HG03521 (cell line): ENCODE data around the gene UNKL.

ENCODE experiments used
- ATAC-seq: cut with Tn5 transposase; IDR thresholded peaks from one replicate; pipeline ENCODE4 v1.9.1; 2021; ENCODE audit warnings: mild to moderate bottlenecking, moderate library complexity; ENCODE audit not compliant: unreplicated experiment

The UNKL gene

DNA sequence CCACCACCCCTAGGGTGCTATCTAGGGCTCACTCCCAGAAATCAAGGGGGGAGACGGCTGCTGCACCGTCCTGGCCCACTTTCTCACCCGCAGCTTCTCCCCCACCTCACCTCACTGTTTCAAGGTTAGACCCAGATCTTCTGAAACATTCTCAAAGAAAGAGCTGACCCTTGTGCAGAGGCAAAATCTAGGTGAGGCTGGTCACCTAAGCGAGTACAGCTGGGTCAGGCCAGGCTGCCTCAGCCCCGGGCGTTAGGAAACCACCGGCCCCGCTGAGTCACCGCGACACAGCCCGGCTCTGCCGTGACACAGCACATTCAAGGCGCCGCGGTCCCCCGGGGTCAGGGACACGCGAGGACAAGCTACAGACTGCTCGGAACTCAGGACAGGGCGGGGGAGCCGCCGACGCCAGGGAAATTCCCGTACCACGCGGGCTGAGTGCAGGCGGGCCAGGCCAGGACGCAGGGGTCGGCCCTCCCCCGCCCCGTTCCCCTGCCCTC, 35.6 kb downstream of the UNKL start:
- ATAC-seq = peak; percentile 30

DNA sequence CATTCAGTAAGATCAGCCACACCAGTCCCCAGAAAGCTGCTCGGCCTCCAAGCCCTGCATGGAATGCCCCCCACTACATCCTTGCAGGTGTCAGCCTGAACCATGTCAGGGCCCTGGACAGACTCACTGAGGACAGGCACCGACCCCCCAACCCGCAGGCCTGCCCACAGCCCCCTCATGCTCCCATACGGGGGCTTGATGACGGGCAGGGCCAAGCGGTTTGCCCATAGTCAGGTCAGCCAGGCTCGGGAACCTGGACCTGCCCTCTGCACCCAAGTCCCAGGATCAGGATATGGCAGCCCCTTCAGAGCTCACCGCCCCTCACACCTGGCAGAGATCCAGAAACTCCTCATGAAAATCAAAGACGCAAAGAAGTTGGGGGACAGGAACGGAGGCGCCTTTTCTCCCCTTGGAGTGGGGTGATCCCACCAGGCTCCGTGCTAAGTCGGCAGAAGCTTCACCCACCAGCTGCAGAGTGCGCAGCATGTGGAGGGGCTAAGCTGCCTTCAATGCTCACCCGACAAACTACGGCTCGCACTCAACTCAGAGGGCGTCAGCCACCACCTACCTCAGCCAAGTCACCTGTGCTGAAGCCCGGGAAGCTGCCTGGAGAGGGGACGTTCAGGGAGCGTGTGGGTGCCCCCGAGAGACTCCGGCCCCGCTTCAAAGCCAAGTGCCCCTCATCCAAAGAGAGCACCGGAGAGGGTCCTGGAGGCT, 36.3 kb downstream of the UNKL start:
- no peak for ATAC-seq

DNA sequence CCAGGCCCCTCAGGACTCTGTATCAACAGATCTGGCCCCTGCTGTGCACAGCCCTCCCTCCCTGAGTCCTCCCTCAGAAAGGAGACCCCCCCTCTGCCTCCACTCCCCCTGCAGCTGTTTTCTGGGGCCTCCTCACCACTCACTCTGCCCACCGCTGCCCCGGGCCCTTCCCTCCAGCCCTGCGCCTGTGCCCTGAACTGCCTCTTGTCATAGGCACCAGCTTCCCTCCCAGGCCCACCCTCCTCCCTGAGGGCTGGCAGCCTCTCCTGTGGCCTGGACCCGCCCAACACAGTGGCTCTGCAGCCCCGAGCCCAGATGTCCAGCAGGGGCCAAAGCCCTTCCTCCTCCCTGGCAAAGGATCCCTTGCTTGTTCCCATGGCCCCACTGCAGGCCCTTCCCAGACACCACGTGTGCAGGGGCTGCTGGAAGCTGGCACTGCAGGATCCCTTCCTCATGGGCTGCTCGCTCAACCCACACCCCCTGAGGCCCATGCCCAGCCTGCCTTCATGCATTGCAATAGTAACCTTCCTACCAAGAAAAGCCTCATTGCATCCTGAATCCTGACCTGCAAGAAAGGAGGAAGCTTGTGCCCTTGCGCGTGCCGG, 37.0 kb downstream of the UNKL start:
- ATAC-seq = no peak

DNA sequence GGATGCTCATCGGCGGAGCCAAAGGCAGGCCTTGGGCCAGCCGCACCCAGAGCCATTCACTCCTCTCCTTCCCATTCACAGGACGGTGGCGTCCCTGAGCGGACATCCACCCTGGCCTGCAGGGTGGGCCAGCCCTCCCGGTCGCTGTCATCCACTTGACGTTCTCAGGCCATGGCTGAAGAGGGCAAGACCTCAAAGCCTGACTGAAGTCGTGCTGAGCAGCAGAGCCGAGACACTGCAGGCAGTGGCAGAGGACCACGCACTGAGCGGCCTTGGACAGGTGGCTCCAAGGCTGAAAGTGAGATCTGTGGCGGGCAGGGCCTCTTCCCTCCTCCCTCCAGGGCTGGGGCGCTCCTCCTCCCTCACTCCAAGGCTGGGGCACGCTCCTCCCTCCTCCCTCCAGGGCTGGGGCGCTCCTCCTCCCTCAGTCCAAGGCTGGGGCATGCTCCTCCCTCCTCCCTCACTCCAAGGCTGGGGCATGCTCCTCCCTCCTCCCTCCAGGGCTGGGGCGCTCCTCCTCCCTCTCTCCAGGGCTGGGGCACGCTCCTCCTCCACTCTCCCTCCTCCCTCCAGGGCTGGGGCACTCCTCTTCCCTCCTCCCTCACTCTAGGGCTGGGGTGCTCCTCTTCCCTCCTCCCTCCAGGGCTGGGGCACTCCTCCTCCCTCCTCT, 38.6 kb downstream of the UNKL start:
- no peak for ATAC-seq

DNA sequence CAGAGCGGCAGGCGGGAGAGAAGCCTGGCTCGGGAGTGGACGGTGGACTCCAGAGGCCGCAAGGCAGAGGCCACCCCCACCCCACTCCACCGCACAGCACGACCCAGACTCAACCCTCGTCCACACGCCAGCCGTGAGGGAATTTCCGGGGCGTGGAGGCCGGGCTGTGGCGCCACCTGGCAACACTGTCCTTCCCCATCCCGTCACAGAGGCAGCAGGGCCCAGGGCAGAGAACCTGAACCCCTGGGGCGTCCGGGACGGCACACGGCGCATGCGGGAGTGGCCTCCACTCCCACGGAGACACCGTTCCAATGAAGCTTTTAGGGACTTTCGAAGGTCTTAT, 39.2 kb downstream of the UNKL start:
- no peak for ATAC-seq

DNA sequence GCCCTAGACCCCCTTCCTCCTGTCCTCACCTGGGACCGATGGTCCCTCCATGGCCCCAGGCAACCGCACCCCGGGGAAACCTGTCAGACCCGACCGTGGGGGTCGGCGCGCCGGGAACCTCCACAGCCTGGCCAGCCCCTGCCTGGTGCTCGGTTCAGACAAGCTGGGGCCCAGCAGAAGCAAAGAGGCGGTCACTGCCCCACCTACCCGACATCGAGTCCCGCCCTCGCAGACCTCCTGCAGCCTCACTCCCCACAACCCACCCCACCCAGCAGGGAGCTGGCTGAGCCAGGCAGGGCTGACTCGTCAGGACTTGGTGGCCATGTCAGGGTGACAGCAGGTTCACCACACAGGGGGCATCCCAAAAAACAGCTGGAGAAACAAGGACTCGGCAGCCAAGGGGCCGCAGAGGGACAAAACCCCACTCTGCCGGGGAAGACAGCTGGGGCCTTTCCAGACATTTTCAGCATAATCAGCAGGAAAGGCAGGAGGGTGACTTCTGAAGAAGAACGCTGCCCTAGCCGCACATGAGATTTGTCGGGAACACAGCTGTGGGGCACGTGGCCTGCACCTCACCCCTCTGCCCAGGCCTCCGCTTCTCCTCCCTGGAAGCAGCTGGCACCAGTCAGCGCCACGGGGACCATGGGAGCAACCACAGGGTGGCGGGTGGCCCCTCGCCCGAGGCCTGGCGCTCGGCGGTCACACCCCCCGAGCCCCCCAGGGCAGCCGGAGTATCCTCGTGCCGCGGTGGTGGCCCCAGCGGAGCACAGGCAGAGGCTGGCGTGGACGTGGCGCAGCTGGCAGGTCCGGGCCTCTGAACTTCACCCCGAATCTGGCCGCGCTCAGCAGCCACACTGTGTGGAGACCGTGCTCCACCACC, 39.8 kb downstream of the UNKL start:
- no peak for ATAC-seq

DNA sequence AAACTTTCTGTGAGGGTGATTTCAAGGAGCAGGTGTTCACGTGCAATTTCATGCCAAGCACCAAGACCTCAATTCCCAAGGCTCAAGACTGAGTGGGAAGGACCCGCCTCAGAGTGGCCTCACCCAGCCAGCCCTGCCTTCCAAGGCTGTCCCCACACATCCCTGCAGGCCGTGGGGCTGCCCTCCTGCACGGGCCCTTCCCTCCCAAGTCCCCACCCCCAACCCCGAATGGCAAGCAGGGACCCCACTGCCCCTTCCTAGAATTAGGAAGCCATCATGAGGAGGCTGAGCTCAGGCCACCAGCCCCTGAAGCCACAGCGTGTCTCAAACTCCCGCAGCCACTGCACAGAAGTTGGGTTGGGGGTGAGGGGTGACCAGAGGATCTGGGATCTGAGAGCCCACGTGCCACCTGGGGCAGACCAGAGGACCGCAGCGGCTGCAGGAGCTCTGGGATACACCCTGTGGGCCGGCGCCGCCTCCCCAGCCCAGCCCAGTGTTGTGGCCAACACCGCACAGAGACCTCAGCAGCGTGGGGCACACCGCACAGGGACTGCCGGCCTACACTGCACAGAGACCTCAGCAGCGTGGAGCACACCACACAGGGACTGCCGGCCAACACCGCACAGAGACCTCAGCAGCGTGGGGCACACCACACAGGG, 42.1 kb downstream of the UNKL start:
- ATAC-seq = no peak

DNA sequence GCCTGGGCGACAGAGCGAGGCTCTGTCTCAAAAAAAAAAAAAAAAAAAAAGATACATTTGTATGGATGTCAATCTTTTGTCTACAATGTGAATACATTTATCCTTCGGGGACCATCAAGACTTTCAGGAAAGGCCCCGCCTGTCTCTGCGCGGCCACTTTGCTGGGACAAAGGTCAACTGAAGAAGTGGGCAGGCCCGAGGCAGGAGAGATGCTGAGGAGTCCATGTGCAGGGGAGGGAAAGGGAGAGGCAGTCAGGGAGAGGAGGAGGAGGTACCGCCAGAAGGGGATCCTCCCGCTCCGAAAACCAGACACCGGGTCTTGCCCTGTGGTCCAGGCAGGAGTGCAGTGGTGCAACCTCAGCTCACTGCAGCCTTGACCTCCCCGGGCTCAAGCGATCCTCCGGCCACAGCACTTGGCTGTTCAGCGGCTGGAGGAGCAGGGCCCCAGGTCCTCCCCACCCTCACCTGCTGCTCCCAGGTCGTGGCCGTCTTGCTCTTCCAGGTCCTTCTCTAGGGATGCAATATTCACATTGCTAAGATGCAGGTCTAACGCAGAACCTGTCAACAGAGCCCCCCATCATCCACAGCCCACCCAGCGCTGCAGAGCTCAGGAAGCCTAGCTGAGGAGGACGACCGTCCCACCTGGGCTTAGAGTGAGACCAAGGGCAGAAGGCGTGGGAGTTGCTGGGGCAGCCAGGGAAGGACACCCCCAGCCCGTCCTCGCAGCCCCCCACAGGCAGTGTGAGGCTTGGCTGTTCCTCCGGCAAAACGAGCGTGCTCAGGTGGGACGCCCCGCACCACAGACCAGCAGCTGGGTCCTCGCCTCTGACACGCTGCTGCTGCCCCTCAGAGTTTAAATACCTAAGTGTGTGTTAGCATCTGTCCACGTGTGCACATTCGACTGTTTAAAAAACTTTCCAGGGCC, 43.2 kb downstream of the UNKL start:
- no peak for ATAC-seq

DNA sequence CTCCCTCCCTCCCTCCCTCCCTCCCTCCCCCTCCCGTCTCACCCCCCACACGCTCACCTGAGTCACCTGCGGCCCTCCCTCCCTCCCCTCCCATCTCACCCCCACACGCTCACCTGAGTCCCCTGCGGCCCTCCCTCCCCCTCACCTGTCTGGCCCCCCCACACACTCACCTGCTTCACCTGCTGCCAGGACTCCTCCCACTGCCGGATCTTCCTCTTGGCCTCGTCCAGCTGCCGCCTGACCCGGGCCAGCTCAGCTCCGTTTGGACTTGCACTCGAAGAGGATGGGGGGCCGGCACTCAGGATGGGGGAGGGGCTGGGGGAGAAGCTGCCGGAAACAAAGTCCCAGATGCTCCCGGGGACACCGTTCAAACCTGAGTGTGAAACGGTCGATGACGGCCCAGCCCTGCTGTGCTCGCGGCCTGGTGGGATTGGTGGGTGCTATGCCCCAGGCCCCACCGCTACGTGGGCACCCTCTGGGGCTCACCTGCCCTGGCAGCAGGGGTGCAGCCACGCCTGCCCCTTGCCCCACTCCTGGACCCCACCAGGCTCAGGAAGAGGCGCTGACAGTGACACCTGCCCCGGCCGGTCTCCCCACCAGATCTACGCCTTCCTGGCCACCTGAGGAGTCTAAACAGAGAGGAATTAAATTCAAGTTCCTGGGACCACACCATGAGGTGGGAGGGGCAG, 46.9 kb downstream of the UNKL start:
- ATAC-seq = no peak

DNA sequence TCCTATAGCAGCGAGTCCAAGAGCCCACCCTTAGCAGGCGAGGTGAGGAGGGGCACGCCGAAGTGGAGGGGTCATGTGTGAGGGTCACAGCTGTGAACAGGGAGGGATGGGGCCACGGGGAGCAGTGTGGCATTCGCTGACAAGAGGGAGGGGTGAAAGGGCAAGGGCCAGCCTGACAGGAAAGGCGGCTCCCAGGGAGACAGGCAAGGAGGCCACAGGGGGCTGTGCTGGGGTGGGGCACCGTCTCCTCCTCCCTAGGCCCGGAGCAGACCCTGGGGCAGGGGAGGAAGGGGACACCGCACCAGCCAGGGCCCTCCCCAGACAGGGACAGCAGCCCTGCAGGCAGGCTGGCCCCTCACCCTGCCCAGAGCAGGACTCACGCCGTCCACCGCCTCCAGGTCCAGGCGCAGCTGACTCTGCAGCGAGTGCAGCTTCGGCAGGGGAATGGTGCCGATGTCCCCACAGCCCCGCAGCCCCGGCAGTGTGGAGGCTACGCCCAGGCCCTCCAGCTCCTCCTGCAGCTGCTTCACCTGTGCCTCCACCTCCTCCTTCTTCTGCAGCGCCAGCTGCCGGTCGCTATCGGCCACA, 47.7 kb downstream of the UNKL start:
- no peak for ATAC-seq

DNA sequence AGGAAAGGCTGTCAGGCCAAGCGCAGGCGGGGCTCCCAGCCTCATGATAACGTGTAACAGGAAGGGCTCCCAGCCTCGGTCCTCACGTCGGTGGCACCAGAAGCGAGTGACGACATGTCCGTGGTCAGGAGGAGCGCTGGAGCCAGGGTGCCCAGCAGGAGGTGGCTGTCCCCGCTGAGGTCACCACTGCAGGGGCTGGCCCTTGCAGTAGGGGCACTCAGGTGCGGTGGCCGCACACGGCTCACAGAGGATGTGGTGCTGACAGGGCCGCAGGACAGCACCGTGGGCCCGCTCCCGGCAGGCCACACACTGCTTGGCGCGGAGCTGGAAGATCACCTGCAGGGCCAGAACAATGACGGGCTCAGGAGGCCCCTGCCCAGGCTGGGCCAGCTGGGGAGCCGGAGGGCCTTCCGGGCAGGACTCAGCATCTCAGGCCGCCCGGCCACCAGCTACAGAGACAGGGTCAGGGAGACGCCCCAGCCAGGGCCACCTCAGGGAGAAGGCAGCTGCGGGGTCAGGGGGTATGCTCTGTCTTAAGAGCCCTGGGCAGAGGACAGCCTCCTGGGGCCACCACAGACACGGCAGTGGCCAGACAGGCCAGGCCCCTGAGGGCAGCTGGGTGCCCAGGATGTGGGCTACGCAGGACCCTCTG, 48.3 kb downstream of the UNKL start:
- ATAC-seq = no peak

DNA sequence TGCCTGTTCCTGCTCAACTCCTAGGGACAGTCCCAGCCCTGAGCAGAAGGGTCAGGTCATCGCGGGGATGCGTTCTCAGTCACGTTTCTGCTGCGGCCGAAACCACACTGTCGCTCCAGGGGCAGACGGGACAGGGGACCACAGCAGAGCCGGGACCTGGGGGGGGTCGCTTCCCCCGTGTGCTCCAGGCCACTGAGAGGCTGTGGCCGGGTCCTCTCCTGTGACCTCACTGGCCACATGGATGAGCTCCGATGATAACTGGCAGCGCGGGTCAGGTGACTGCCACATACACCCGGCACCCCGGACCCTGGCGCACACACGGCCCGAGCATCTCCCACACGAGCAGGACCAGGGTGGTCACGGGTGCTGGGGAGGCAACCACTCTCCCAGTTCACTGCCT, 50.0 kb downstream of the UNKL start:
- no peak for ATAC-seq

DNA sequence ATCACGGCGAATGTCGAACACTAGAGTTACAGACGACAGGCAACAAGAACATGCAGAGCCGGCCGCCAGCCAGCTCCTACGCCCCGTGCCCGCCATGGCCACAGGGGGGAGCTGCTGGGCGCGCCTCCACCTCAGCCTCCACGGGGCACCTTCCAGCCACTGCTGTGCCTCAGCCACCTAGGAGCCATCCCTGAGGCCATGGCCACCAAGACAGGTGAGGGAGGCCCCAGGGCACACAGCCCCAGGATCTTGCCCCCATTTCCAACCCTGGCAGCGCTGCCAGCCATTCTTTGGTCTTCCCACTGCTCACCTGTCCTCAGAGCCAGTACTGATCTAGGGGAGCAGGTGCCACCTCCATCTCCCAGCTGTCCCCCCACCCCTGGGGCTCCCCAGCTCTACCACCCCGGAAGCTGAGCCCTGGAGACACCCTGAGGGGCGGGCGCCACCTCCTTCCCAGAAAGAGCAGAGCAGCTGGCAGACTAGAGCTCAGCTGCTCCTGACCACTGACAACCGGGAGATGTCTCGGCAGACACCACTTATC, 50.9 kb downstream of the UNKL start:
- ATAC-seq = no peak

DNA sequence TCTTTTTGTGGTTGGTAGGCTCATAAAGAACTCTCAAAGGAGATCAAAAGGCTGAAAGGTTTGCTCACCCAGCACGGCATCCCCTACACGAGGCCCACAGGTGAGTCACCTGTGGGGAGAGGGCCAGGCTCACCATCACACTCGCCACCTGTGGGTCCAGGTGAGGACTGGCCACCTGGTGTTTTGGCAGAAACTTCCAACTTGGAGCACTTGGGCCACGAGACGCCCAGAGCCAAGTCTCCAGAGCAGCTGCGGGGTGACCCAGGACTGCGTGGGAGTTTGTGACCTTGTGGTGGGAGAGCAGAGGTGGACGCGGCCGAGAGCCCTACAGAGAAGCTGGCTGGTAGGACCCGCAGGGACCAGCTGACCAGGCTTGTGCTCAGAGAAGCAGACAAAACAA, 51.7 kb downstream of the UNKL start:
- ATAC-seq = no peak

DNA sequence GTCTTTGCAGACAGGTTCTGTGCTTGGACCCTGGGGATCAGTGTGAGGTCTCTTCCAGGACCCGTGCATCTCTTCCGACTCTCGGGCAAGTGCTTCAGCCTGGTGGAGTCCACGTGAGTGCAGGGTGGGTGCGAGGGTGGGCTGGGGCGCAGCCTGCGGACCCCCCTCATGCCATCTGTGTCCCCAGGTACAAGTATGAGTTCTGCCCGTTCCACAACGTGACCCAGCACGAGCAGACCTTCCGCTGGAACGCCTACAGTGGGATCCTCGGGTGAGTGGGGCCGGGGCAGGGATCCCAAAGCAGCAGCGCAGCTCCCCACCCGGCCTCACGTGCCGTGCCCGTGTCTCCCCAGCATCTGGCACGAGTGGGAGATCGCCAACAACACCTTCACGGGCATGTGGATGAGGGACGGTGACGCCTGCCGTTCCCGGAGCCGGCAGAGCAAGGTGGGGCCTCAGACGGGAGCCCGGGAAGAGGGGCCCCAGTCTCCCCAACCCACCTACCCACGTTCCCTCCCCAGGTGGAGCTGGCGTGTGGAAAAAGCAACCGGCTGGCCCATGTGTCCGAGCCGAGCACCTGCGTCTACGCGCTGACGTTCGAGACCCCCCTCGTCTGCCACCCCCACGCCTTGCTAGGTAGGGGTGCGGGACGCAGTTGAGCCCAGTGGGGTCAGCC, 52.7 kb downstream of the UNKL start:
- ATAC-seq = no peak

DNA sequence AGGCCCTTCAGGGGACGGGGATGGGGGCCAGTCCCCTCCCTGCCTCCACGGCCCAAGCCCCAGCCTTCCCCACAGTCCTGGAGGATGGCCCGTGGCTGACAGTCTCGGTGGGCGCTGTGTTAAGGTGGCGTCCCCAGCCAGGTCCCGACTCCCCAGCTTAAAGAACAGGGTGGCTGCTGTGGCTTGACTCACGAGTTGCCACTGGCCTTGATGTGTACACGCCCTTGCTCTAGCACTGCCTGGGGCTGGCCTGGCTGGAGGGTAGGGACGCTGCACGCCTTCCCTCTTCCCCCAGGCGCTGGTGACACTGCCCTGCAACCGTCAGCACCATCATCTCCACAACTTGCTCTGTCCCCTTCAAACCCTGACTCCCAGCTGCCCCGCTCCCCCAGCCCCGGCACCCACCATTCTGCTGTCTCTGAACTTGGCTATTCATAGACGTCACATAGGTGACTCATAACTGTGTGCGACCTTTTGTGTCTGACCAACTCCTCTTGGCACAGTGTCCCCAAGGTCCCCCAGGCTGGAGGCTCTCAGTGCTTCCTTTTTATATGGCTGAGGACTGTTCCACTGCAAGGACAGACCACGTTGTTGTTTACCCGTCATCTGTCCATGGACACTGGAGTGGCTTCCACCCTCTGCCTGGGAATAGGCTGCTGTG, 56.5 kb downstream of the UNKL start:
- ATAC-seq = no peak
